Liver (tissue), 9 donors: Measurements from ENCODE around the gene AK1. TPM values are rescaled to one million over a fixed set of nuclear protein-coding genes. Genes with fewer than 3 reads are reported as not detected.

Experiments used
- DNase-seq: peaks from one replicate; pipeline ENCODE4 v3.0.0-alpha.2; 2017; ENCODE audit warnings: low spot score
- H3K27ac ChIP-seq, 2 donors: one replicate each; pipeline ENCODE4 v1.7.0; 2013; ENCODE audit warnings: inconsistent platforms in 2 of 2, low read length in 2 of 2, control low read depth in 1 of 2, low read depth in 1 of 2, mild to moderate bottlenecking in 1 of 2
- H3K27me3 ChIP-seq, 4 donors: one replicate each; pipeline versions ENCODE4 v1.6.1 to v1.7.0; 2013; ENCODE audit warnings: low read length in 3 of 4, inconsistent platforms in 1 of 4, mild to moderate bottlenecking in 1 of 4, moderate library complexity in 1 of 4; ENCODE audit not compliant: control insufficient read depth in 4 of 4, insufficient read depth in 4 of 4
- H3K36me3 ChIP-seq, 4 donors: one replicate each; pipeline versions ENCODE4 v1.6.1 to v1.7.0; 2013; ENCODE audit warnings: low read length in 3 of 4, mild to moderate bottlenecking in 3 of 4, low read depth in 1 of 4, moderate library complexity in 1 of 4; ENCODE audit not compliant: control insufficient read depth in 4 of 4, insufficient read depth in 3 of 4
- H3K4me1 ChIP-seq, 4 donors: one replicate each; pipeline versions ENCODE4 v1.6.1 to v1.7.0; 2013; ENCODE audit warnings: low read length in 3 of 4, mild to moderate bottlenecking in 3 of 4, moderate library complexity in 1 of 4; ENCODE audit not compliant: control insufficient read depth in 4 of 4, insufficient read depth in 4 of 4
- H3K4me3 ChIP-seq, 3 donors: one replicate each; pipeline versions ENCODE4 v1.6.1 to v1.7.0; 2013; ENCODE audit warnings: low read length in 3 of 3, control low read depth in 1 of 3, low read depth in 1 of 3, mild to moderate bottlenecking in 1 of 3
- H3K9ac ChIP-seq, 2 donors: one replicate each; pipeline ENCODE4 v1.7.0; 2013; ENCODE audit warnings: low read length in 2 of 2, mild to moderate bottlenecking in 2 of 2, moderate library complexity in 2 of 2, control low read depth in 1 of 2, low read depth in 1 of 2
- H3K9me3 ChIP-seq, 4 donors: one replicate each; pipeline versions ENCODE4 v1.6.1 to v1.7.0; 2013; ENCODE audit warnings: low read length in 3 of 4; ENCODE audit not compliant: control insufficient read depth in 4 of 4
- CTCF ChIP-seq: fragments of 150-350 bp; IDR thresholded peaks from 2 replicates; pipeline ENCODE4 v1.5.1; 2017; ENCODE audit warnings: improper control_type of control experiment, low read depth, low read length; ENCODE audit not compliant: missing input control
- EGR1 ChIP-seq, 2 donors: IDR thresholded peaks; 2 replicates each; pipeline ENCODE4 v1.6.1; 2016 to 2018; ENCODE audit warnings: antibody characterized with exemption in 2 of 2, low read depth in 2 of 2
- FOXA2 ChIP-seq: IDR thresholded peaks from 2 replicates; pipeline ENCODE4 v1.6.1; 2016; ENCODE audit warnings: antibody characterized with exemption
- GABPA ChIP-seq, 2 donors: IDR thresholded peaks in 1 of 2; conservative IDR thresholded peaks in 1 of 2; 2 replicates each; pipeline ENCODE4 v1.6.1; 2016; ENCODE audit warnings: antibody characterized with exemption in 2 of 2, mild to moderate bottlenecking in 1 of 2, moderate library complexity in 1 of 2
- HNF4G ChIP-seq: IDR thresholded peaks from 2 replicates; pipeline ENCODE4 v1.6.1; 2016; ENCODE audit warnings: antibody characterized with exemption
- NR2F2 ChIP-seq: IDR thresholded peaks from 2 replicates; pipeline ENCODE4 v1.6.1; 2016; ENCODE audit warnings: antibody characterized with exemption
- RAD21 ChIP-seq, 2 donors: IDR thresholded peaks; 2 replicates each; pipeline ENCODE4 v1.6.1; 2016; ENCODE audit warnings: antibody characterized with exemption in 2 of 2, mild to moderate bottlenecking in 2 of 2
- REST ChIP-seq: IDR thresholded peaks from 2 replicates; pipeline ENCODE4 v1.6.1; 2016; ENCODE audit warnings: antibody characterized with exemption, mild to moderate bottlenecking
- RXRA ChIP-seq, 2 donors: IDR thresholded peaks; 2 replicates each; pipeline ENCODE4 v1.6.1; 2017 to 2018; ENCODE audit warnings: antibody characterized with exemption in 2 of 2, mild to moderate bottlenecking in 1 of 2
- SP1 ChIP-seq: IDR thresholded peaks from 2 replicates; pipeline ENCODE4 v1.6.1; 2018; ENCODE audit warnings: antibody characterized with exemption, mild to moderate bottlenecking
- TAF1 ChIP-seq: conservative IDR thresholded peaks from 2 replicates; pipeline ENCODE4 v1.6.1; 2016; ENCODE audit warnings: antibody characterized with exemption, mild to moderate bottlenecking
- YY1 ChIP-seq: IDR thresholded peaks from 2 replicates; pipeline ENCODE4 v1.6.1; 2016; ENCODE audit warnings: antibody characterized with exemption, mild to moderate bottlenecking
- WGBS: extraction: QIAGEN DNeasy Blood & Tissue Kit; methylation state at CpG from one replicate; pipeline ENCODE4 v1.1.7; 2013; 5-methylcytosine and 5-hydroxymethylcytosine counted together
- polyA plus RNA-seq, 2 donors: library from polyadenylated mRNA; stranded (reverse) in 1 of 2; unstranded in 1 of 2; fragments of 200-250 nt in 1 of 2; fragments of >200 nt in 1 of 2; fragmentation: Nextera tagmentation in 1 of 2; extraction: Ambion mirVana in 1 of 2; gene quantifications; one replicate each; pipeline versions ENCODE4 v1.2.1 to v1.2.3, GENCODE V29; 2013 to 2015
- total RNA-seq, 2 donors: library from RNA; depleted of rRNA; stranded (reverse); fragments of >200 nt; gene quantifications; one replicate each; pipeline ENCODE4 v1.2.3, GENCODE V29; 2014
- TF ChIP-seq, protein P1 (sequence below): IDR thresholded peaks from 2 replicates; pipeline ENCODE4 v1.6.1; 2016; ENCODE audit warnings: antibody characterized with exemption
- donor health status: healthy.
- donor health status: healthy.
- donor health status: healthy.
- donor health status: healthy.
- donor health status: healthy.

Gene AK1
- total and polyA plus RNA-seq, 4 donors: 10.6 to 78.3 (median 29.6) TPM

- H3K27ac ChIP-seq: peak overlapping the region; percentile 78 to 81
- no peaks in the 10 kb centered on the region for H3K36me3 ChIP-seq
- DNase-seq: no peak
- TF ChIP-seq, protein P1, sequence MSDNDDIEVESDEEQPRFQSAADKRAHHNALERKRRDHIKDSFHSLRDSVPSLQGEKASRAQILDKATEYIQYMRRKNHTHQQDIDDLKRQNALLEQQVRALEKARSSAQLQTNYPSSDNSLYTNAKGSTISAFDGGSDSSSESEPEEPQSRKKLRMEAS: no peak
- TF ChIP-seq HNF4G (no peak), NR2F2 (no peak), SP1 (no peak), FOXA2 (no peak), EGR1 (IDR thresholded peaks at IDR 0.05; ENCODE audit: low read depth in 2 of 2) (no peak), YY1 (no peak)
- H3K9ac ChIP-seq: peak overlapping the region; percentile 21 to 64
- peaks cover 0 to 5% (median under 1%) of the 10 kb centered on the region in 4 donors for H3K4me1 ChIP-seq
- H3K4me3 ChIP-seq: peak overlapping the region; percentile 53 to 61 (median 59)
- 69% methylated on average over 13 of the region's 13 CpGs for WGBS
- peaks cover 0 to 10% (median 1%) of the 10 kb centered on the region in 4 donors for H3K9me3 ChIP-seq
- H3K27me3 ChIP-seq: no peaks in the 10 kb centered on the region
Observed at GRCh38 chr9:127853312-127854183, 23.9 kb downstream of the AK1 start.

DNA sequence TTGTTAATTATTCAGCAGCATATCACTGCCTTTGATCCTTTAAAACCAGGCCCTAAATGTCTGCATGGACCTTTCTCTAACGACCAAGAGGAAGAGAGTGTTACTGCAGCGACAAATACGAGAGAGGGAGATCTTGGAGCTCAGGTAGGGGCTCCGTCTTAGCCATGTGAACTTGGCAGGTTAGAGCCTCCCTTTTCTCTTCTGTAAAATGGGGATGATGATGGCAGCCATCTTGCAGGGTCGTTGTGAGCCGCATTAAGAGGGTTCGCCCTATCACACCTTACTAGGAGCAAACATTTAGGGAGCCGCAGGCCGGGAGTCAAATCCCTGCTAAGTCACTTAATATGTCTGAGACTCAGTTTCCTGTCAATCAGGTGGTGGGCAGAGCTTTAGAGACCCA lies 24.6 kb downstream of the AK1 start:
- DNase-seq: no peak
- no peaks in the 10 kb centered on the region for H3K27me3 ChIP-seq
- peaks cover 0 to 5% (median 0%) of the 10 kb centered on the region in 4 donors for H3K4me1 ChIP-seq
- 79% methylated on average over 9 of the region's 9 CpGs for WGBS
- peaks cover 0 to 10% (median 1%) of the 10 kb centered on the region in 4 donors for H3K9me3 ChIP-seq
- H3K27ac ChIP-seq: peak overlapping the region in 1 of 2 donors; percentile 78
- no peak overlapping the region for H3K9ac ChIP-seq
- H3K4me3 ChIP-seq: peak overlapping the region in 2 of 3 donors; percentile 53 to 61
- no peaks in the 10 kb centered on the region for H3K36me3 ChIP-seq
- TF ChIP-seq RXRA (IDR thresholded peaks at IDR 0.05) (no peak), REST (no peak), CTCF (no peak), TAF1 (no peak), YY1 (no peak), HNF4G (no peak), FOXA2 (no peak), GABPA (IDR thresholded peaks at IDR 0.05 in 1 of 2, conservative IDR thresholded peaks at IDR 0.05 in 1 of 2) (no peak), SP1 (no peak), RAD21 (IDR thresholded peaks at IDR 0.05) (no peak)
- TF ChIP-seq, protein P1: no peak
